ENCODE data around the gene GALNT2.

GRCh38 chr1:230197644-230198567 is 130.9 kb downstream of the GALNT2 start:
- TF ChIP-seq POLR2A (IDR thresholded peaks at IDR 0.05; ENCODE audit: low read depth, low read length): no peak
- TF ChIP-seq POLR2AphosphoS5 (IDR thresholded peaks at IDR 0.05; ENCODE audit: low read depth, low read length): no peak
- no peak for TF ChIP-seq TAF1 (IDR thresholded peaks at IDR 0.05; ENCODE audit: low read depth, low read length)
- TF ChIP-seq POU2F2 (IDR thresholded peaks at IDR 0.05; ENCODE audit: low read depth, low read length): no peak
